GM13977 (cell line): Measurements from ENCODE around the gene ABCG8.

Source experiments
- DNase-seq: peaks from one replicate; pipeline ENCODE4 v3.0.0; 2012; ENCODE audit warnings: low spot score
- in situ Hi-C: fragments of 300-500 bp; cut with MboI; formaldehyde crosslinking; loops from one replicate; pipeline ENCODE4 v1.12.0; 2022; ENCODE audit warnings: low sequenced_read_pairs, low pct_unique_long_range_greater_than_20kb, mixed read lengths, inconsistent platforms; ENCODE audit not compliant: unreplicated experiment
- TF ChIP-seq, protein P1 (sequence below): IDR thresholded peaks from 2 replicates; pipeline ENCODE4 v1.5.1; 2012; ENCODE audit warnings: mild to moderate bottlenecking, control low read depth; ENCODE audit not compliant: insufficient read depth; ENCODE audit errors: extremely low read depth, missing control alignments

Gene ABCG8

DNA sequence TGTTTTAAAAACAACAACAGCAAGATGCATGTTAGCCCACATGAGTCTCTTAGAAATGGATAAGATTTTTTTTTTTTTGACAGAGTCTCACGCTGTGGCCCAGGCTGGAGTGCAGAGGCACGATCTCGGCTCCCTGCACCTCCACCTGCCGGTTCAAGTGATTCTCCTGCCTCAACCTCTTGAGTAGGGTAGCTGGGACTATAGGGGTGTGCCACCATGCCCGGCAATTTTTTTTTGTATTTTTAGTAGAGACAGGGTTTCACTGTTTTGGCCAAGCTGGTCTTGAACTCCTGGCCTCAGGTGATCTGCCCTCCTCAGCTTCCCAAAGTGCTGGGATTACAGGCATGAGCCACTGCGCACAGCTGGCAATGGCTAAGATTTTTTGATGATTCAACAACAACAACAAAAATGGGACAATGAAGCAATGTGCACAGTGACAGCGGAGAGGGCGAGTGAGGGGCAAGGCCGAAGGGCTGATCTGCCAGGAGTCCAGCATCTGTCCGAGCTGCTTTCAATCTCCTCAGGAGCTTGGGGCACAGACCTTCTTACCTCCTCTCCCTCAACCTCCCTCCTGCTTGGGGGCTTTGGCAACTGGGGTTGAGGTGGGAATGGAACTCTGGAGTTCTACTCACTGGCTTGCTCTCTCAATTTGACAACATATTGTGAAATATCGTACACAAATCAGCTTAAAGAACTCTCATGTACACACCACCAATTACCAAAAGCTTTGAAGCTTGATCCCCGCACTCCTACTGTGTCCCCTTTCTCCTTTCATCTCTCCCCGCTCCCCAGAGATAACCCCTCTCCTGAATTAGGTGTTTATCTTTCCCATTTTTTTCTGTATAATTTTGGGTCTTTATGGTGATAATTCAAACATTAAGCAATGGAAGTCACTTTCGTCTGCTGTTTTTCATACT lies 3.4 kb downstream of the ABCG8 start:
- TF ChIP-seq, protein P1, sequence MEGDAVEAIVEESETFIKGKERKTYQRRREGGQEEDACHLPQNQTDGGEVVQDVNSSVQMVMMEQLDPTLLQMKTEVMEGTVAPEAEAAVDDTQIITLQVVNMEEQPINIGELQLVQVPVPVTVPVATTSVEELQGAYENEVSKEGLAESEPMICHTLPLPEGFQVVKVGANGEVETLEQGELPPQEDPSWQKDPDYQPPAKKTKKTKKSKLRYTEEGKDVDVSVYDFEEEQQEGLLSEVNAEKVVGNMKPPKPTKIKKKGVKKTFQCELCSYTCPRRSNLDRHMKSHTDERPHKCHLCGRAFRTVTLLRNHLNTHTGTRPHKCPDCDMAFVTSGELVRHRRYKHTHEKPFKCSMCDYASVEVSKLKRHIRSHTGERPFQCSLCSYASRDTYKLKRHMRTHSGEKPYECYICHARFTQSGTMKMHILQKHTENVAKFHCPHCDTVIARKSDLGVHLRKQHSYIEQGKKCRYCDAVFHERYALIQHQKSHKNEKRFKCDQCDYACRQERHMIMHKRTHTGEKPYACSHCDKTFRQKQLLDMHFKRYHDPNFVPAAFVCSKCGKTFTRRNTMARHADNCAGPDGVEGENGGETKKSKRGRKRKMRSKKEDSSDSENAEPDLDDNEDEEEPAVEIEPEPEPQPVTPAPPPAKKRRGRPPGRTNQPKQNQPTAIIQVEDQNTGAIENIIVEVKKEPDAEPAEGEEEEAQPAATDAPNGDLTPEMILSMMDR: no peak
- in situ Hi-C loops: no loop called here
- DNase-seq: peak; percentile 1

DNA sequence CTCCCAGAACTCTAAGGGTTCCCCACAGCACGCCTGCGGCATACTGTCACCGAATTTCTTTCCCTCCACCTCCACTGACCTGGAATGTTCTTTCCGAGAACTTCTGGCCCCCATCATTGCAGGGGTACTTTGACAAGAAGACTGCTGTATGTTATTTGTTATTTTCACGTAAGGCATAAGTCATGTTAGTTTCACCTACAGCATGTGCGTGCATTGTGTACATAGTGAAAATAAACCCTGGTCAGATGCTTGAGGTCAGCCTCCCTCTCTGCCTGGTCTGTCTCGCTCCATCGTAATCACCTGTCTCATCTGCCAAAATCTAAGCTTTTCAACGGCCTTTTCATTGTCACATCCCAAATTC lies 4.1 kb downstream of the ABCG8 start:
- no peak for DNase-seq
- in situ Hi-C loops: no loop called here
- TF ChIP-seq, protein P1: no peak

DNA sequence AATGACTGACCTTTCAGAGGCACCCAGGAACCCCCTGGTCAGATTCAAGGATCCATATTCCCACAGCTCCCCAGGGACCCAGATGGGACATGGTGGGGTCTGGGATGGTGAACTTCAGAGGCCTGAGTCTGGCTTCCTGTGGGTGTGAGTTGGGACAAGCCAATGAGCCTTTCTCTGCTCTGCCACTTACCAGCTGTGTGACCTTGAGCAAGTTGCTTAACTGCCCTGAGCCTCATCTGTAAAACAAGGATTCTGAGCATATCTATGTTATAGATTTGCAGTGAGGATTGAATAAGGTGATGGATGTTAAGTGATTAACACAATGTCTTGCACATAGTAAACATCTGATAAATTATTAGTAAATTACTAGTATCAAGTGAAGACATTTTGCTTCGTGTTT lies 6.4 kb downstream of the ABCG8 start:
- in situ Hi-C loops: no loop called here
- DNase-seq: no peak
- TF ChIP-seq, protein P1: no peak

DNA sequence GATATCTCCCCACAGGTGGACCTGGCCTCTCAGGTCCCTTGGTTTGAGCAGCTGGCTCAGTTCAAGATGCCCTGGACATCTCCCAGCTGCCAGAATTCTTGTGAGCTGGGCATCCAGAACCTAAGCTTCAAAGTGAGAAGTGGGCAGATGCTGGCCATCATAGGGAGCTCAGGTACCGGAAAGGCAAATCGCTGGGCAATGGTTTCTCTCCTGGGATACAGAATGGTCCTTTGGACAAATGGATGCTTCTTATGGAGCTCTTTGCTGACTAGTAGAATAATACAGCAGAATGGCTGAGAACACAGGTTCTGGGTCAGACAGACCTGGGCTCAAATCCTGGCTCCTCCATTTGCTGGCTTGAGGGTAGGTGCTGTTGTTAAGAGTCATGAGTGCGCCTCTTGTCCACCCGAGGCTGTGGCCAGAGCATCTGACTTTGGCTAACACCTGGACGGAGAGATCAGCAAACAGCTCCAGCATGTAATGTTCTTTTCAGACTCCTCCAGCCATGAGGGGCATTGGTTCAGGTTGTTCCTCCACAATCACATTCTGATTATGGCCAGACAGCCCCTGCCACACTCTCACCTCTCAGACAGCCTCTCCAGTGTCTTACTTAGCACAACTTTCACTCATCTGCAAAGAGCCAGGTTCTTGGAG lies 7.5 kb downstream of the ABCG8 start:
- TF ChIP-seq, protein P1: no peak
- DNase-seq: peak; percentile 2
- in situ Hi-C loops: no loop called here

DNA sequence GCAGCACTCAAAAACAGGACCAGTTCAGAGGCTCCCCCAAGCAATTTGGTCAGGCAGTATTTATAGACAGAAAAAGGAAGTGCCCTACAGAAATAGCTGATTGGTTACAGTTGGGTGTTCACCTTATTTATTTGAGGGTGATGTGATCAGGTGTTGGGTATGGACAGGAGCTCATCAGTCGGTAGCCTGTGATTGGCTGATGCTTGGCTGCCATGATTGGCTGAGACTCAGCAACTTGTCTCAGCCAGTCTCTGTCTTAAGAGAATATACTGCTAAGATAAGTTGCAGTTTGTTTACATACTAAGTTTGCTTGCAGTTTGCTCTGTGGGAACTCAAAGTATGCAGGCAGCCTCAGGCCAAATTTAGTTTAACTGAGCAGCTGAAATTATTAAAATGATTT lies 9.4 kb downstream of the ABCG8 start:
- in situ Hi-C loops: no loop called here
- DNase-seq: peak; percentile 12
- TF ChIP-seq, protein P1: no peak

DNA sequence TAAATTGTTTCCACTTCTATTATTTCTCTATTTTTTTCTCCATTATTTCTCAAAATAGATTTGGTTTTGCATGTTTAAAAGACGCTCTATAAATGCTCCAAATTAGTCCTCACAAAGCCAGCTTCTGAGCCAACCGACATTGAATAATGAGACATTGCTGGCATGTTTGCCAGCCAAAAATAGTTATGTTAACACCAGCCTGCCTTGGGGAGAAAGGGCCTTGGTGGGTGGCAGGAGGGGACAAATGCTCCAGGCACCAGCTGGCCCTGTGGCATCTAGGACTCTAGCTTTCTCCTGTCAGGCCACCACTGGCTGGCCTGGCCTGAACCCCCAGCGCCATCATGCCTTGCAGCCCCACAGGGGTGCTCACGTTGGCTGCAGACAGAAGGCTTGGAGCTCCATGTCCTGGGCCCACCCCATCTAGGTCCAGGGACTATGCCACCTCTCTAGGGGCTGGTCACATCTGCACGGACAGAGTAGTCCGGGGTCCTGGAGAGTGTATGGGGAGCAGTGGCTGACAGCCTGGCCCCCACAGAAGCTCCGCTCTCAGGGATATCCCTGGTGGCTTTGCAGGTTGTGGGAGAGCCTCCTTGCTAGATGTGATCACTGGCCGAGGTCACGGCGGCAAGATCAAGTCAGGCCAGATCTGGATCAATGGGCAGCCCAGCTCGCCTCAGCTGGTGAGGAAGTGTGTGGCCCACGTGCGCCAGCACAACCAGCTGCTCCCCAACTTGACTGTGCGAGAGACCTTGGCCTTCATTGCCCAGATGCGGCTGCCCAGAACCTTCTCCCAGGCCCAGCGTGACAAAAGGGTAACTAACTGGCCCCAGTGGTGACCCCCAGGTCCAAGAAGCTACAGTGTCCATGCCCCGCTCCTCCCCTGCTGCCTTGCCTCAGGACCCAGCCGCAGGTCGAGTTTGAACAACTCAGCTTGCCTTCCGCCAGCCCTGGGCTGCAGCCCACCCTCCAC lies 12.5 kb downstream of the ABCG8 start:
- in situ Hi-C loops: no loop called here
- TF ChIP-seq, protein P1: no peak
- peak; percentile 2 for DNase-seq
